H1 (cell line): Measurements from ENCODE around the gene PEAK1. TPM values are rescaled to one million over a fixed set of nuclear protein-coding genes. Genes with fewer than 3 reads are reported as not detected.
A peak's percentile ranks its signal among the peaks of the same experiment; 100 is the strongest.

ENCODE experiments used
- CTCF ChIA-PET: fragments of 300-600 bp; sonication (Branson Sonifier 250); formaldehyde crosslinking; loops from one replicate; lab custom pipeline; 2021; ENCODE audit not compliant: partially characterized antibody; lab: Charles Lee
- POLR2A ChIA-PET: fragments of 300-600 bp; sonication (Branson Sonifier 250); formaldehyde crosslinking; loops from one replicate; lab custom pipeline; 2021; ENCODE audit warnings: inconsistent platforms; ENCODE audit not compliant: partially characterized antibody; lab: Charles Lee
- DNase-seq, 2 experiments: peaks; one replicate each; pipeline versions ENCODE4 v3.0.0 to v3.0.0-alpha.2; 2010 to 2022; ENCODE audit warnings: low spot score in 2 of 2, low read depth in 1 of 2, mixed read lengths in 1 of 2
- FAIRE-seq: peaks from 2 replicates; lab custom pipeline; 2011; peaks lifted over from hg19 to GRCh38; lab: Jason Lieb, UNC
- H2AFZ ChIP-seq: 2 replicates; pipeline ENCODE4 v1.8.1; 2012; ENCODE audit warnings: low read length, inconsistent platforms
- H2AK5ac ChIP-seq: 2 replicates; pipeline ENCODE4 v1.6.1; 2013; ENCODE audit warnings: low read depth, low read length
- H2BK120ac ChIP-seq: replicated peaks from 2 replicates; pipeline ENCODE3; 2013; ENCODE audit warnings: low read depth, low read length, inconsistent platforms
- H2BK12ac ChIP-seq: 2 replicates; pipeline ENCODE4 v1.6.1; 2013; ENCODE audit warnings: low read depth, low read length
- H2BK15ac ChIP-seq: 2 replicates; pipeline ENCODE4 v1.6.1; 2013; ENCODE audit warnings: low read length
- H2BK20ac ChIP-seq: 2 replicates; pipeline ENCODE4 v1.6.1; 2013; ENCODE audit warnings: low read length
- H2BK5ac ChIP-seq: 2 replicates; pipeline ENCODE4 v1.6.1; 2013; ENCODE audit warnings: low read depth, low read length
- H3K14ac ChIP-seq: 2 replicates; pipeline ENCODE4 v1.6.1; 2013; ENCODE audit warnings: inconsistent platforms; ENCODE audit not compliant: insufficient read length
- H3K18ac ChIP-seq: 2 replicates; pipeline ENCODE4 v1.6.1; 2013; ENCODE audit warnings: low read length; ENCODE audit errors: extremely low read depth
- H3K23ac ChIP-seq: 2 replicates; pipeline ENCODE4 v1.6.1; 2013; ENCODE audit warnings: inconsistent platforms; ENCODE audit not compliant: insufficient read length
- H3K23me2 ChIP-seq: 2 replicates; pipeline ENCODE4 v1.6.1; 2013; ENCODE audit warnings: low read depth, low read length
- H3K27ac ChIP-seq: 2 replicates; pipeline ENCODE4 v1.6.1; 2011; ENCODE audit warnings: low read depth, low read length, inconsistent platforms
- H3K27me3 ChIP-seq, 4 experiments: replicated peaks in 1 of 4; 1 replicate in 1 of 4; 2 replicates in 3 of 4; pipeline versions ENCODE4 v1.6.1 to v1.8.1; 2011 to 2013; ENCODE audit warnings: low read length in 3 of 4, mild to moderate bottlenecking in 3 of 4, inconsistent platforms in 2 of 4, mixed read lengths in 2 of 4, moderate library complexity in 1 of 4; ENCODE audit not compliant: control insufficient read depth in 3 of 4, insufficient read depth in 3 of 4; ENCODE audit errors: extremely low read depth in 1 of 4
- H3K36me3 ChIP-seq, 4 experiments: 2 replicates each; pipeline versions ENCODE4 v1.6.1 to v1.8.1; 2011 to 2013; ENCODE audit warnings: mild to moderate bottlenecking in 4 of 4, low read length in 3 of 4, moderate library complexity in 2 of 4, control low read depth in 1 of 4, inconsistent platforms in 1 of 4; ENCODE audit not compliant: insufficient read depth in 4 of 4, control insufficient read depth in 2 of 4
- H3K4ac ChIP-seq: replicated peaks from 2 replicates; pipeline ENCODE3; 2013; ENCODE audit warnings: low read length, low read depth, mixed read lengths, inconsistent platforms; ENCODE audit not compliant: insufficient read length
- H3K4me1 ChIP-seq, 4 experiments: replicated peaks in 1 of 4; 1 replicate in 1 of 4; 2 replicates in 3 of 4; pipeline versions ENCODE4 v1.6.1 to v1.8.1; 2011 to 2013; ENCODE audit warnings: low read length in 3 of 4, inconsistent platforms in 2 of 4, mixed read lengths in 1 of 4; ENCODE audit not compliant: insufficient read depth in 4 of 4, control insufficient read depth in 3 of 4
- H3K4me2 ChIP-seq, 2 experiments: 2 replicates each; pipeline versions ENCODE4 v1.6.1 to v1.8.1; 2011 to 2013; ENCODE audit warnings: low read depth in 2 of 2, low read length in 2 of 2, control low read depth in 1 of 2, inconsistent platforms in 1 of 2, mild to moderate bottlenecking in 1 of 2; ENCODE audit not compliant: insufficient read depth in 1 of 2
- H3K4me3 ChIP-seq, 4 experiments: fragments of 200-600, 300-600 bp in 1 of 4; sonication (generic), shearing (Covaris generic), sonication (Bioruptor Twin) in 1 of 4; 2 replicates each; pipeline versions ENCODE4 v1.5.1 to v1.8.1; 2011 to 2016; ENCODE audit warnings: low read length in 4 of 4, low read depth in 3 of 4, control low read depth in 2 of 4, inconsistent platforms in 2 of 4, mild to moderate bottlenecking in 2 of 4, mixed read lengths in 1 of 4, moderate library complexity in 1 of 4; ENCODE audit not compliant: insufficient read depth in 2 of 4; ENCODE audit errors: extremely low read depth in 1 of 4
- H3K56ac ChIP-seq: replicated peaks from 2 replicates; pipeline ENCODE3; 2013; ENCODE audit warnings: low read depth, mild to moderate bottlenecking, mixed read lengths, low read length, inconsistent platforms; ENCODE audit not compliant: insufficient read length
- H3K79me1 ChIP-seq: 2 replicates; pipeline ENCODE4 v1.6.1; 2013; ENCODE audit warnings: low read depth, low read length, control low read depth
- H3K79me2 ChIP-seq, 2 experiments: 2 replicates each; pipeline versions ENCODE4 v1.6.1 to v1.8.1; 2012 to 2013; ENCODE audit warnings: low read length in 2 of 2, mild to moderate bottlenecking in 2 of 2, inconsistent platforms in 1 of 2; ENCODE audit not compliant: insufficient read depth in 2 of 2, control insufficient read depth in 1 of 2
- H3K9ac ChIP-seq, 4 experiments: replicated peaks in 1 of 4; 1 replicate in 1 of 4; 2 replicates in 3 of 4; pipeline versions ENCODE4 v1.6.1 to v1.8.1; 2011 to 2013; ENCODE audit warnings: low read depth in 3 of 4, low read length in 3 of 4, control low read depth in 2 of 4, mild to moderate bottlenecking in 2 of 4, moderate library complexity in 2 of 4, inconsistent platforms in 1 of 4; ENCODE audit errors: extremely low read depth in 1 of 4
- H3K9me3 ChIP-seq, 2 experiments: 2 replicates each; pipeline versions ENCODE4 v1.6.1 to v1.8.1; 2012 to 2013; ENCODE audit warnings: mild to moderate bottlenecking in 2 of 2, moderate library complexity in 2 of 2, control low read depth in 1 of 2, inconsistent platforms in 1 of 2, low read depth in 1 of 2, low read length in 1 of 2, mixed read lengths in 1 of 2; ENCODE audit not compliant: insufficient read depth in 2 of 2
- H4K20me1 ChIP-seq, 2 experiments: replicated peaks in 1 of 2; 2 replicates each; pipeline versions ENCODE3 to v1.8.1; 2011 to 2013; ENCODE audit warnings: inconsistent platforms in 2 of 2, low read length in 2 of 2, mild to moderate bottlenecking in 1 of 2; ENCODE audit not compliant: insufficient read depth in 2 of 2, control insufficient read depth in 1 of 2
- H4K5ac ChIP-seq: 2 replicates; pipeline ENCODE4 v1.6.1; 2013; ENCODE audit warnings: low read length, low read depth, mixed read lengths, inconsistent platforms; ENCODE audit not compliant: insufficient read length
- H4K8ac ChIP-seq: 2 replicates; pipeline ENCODE4 v1.8.0; 2013; ENCODE audit warnings: mild to moderate bottlenecking, moderate library complexity, low read length, inconsistent platforms; ENCODE audit not compliant: insufficient read depth; ENCODE audit errors: extremely low read depth
- H4K91ac ChIP-seq: replicated peaks from 2 replicates; pipeline ENCODE3; 2013; ENCODE audit warnings: low read length, mixed read lengths, inconsistent platforms; ENCODE audit not compliant: insufficient read length
- ATF3 ChIP-seq: IDR thresholded peaks from 2 replicates; pipeline ENCODE4 v1.6.1; 2011; ENCODE audit warnings: low read depth, mild to moderate bottlenecking, low read length; ENCODE audit not compliant: insufficient read depth
- POU5F1 ChIP-seq: IDR thresholded peaks from 2 replicates; pipeline ENCODE4 v1.6.1; 2011; ENCODE audit warnings: low read depth, mild to moderate bottlenecking, low read length, moderate library complexity
- TEAD4 ChIP-seq: IDR thresholded peaks from 2 replicates; pipeline ENCODE4 v1.6.1; 2012; ENCODE audit warnings: low read depth, low read length, inconsistent platforms, mixed read lengths
- USF2 ChIP-seq: IDR thresholded peaks from 2 replicates; pipeline ENCODE4 v1.6.1; 2011; ENCODE audit warnings: low read length, improper control_type of control experiment
- WGBS, 2 experiments: shearing (Covaris generic) in 1 of 2; methylation state at CpG; one replicate each; pipeline versions ENCODE4 v1.1.6 to v1.1.7; 2013 to 2015; ENCODE audit warnings: low lambda C conversion rate in 2 of 2, mixed read lengths in 2 of 2, inconsistent platforms in 1 of 2, low coverage in 1 of 2, missing lambda C conversion rate in 1 of 2; ENCODE audit not compliant: insufficient replicate concordance in 2 of 2, insufficient coverage in 1 of 2, insufficient read length in 1 of 2; ENCODE audit errors: extremely low coverage in 1 of 2, missing lambda C conversion rate in 1 of 2; 5-methylcytosine and 5-hydroxymethylcytosine counted together
- polyA plus RNA-seq, 7 experiments: library from polyadenylated mRNA; depleted of rRNA in 3 of 7; stranded (reverse) in 5 of 7; unstranded in 2 of 7; fragments of >200 nt in 5 of 7; fragments of 200-250 nt in 2 of 7; gene quantifications; 1 replicate in 5 of 7; 2 replicates in 1 of 7; 4 replicates in 1 of 7; pipeline versions ENCODE4 v1.2.1 to v1.2.3, GENCODE V29; 2011 to 2013; ENCODE audit warnings: missing spikeins in 2 of 7, mixed read lengths in 2 of 7
- total RNA-seq: library from RNA; stranded (reverse); fragmentation: NEBNext Ultra II Directional; extraction: Animal tissue kit (Norgen Biotek cat#: 25700); gene quantifications from 2 replicates; pipeline ENCODE4 v1.2.1, GENCODE V29; 2021

The PEAK1 gene
- total and polyA plus RNA-seq, 2 of the 8 experiments (the other 6 are each of a cell fraction or from before 2014, with no cell fraction given), result 8.8 to 44.8 TPM

GRCh38 chr15:77468896-77469295 lies 49.0 kb upstream of the PEAK1 start:
- Histone ChIP-seq H3K14ac (no peak overlapping the region), H3K18ac (no peak overlapping the region), H3K9me3 (no peaks in the 10 kb centered on the region), H2BK15ac (no peak overlapping the region), H3K4me3 (no peak overlapping the region), H3K23me2 (no peaks in the 10 kb centered on the region; the same call in 1 of the 2 replicates), H3K27me3 (peaks cover 0 to 1% (median 0%) of the 10 kb centered on the region in 4 experiments; a peak in 1 of 7 replicates), H2BK12ac (no peak overlapping the region), H3K36me3 (peaks cover 0 to 23% (median 13%) of the 10 kb centered on the region in 4 experiments; a peak in 5 of 8 replicates), H4K5ac (no peak overlapping the region), H4K8ac (no peak overlapping the region), H3K4ac (no peak overlapping the region), H3K79me1 (no peaks in the 10 kb centered on the region), H3K4me2 (no peak overlapping the region), H2BK120ac (no peak overlapping the region), H3K27ac (no peak overlapping the region), H4K20me1 (peaks cover 0 to 1% of the 10 kb centered on the region in 2 experiments), H2AK5ac (no peak overlapping the region), H3K56ac (no peak overlapping the region), H3K79me2 (no peaks in the 10 kb centered on the region), H2BK5ac (no peak overlapping the region), H3K9ac (no peak overlapping the region), H4K91ac (no peak overlapping the region), H3K4me1 (peaks cover 0 to 5% (median 3%) of the 10 kb centered on the region in 4 experiments; a peak in 2 of 7 replicates), H2BK20ac (no peak overlapping the region), H2AFZ (no peak overlapping the region), H3K23ac (no peak overlapping the region)
- WGBS, 2 experiments, result 67% methylated on average over 3 of the region's 3 CpGs; no CpG with 5 or more reads in 1 of the 2 experiments
- ChIA-PET POLR2A (no interaction called here), CTCF (no interaction called here)
- TF ChIP-seq POU5F1 (no peak), ATF3 (no peak), USF2 (no peak), TEAD4 (0 out of 2 replicates have a peak, but pooled peaks have one; percentile 20)
- DNase-seq (no peak), FAIRE-seq (no peak)
